ENCODE data around the gene ATG7. TPM values are rescaled to one million over a fixed set of nuclear protein-coding genes. Genes with fewer than 3 reads are reported as not detected.

The ATG7 gene
- total RNA-seq, 4 donors from 2014 or later, result 45.8 to 85.3 (median 67.3) TPM

DNA sequence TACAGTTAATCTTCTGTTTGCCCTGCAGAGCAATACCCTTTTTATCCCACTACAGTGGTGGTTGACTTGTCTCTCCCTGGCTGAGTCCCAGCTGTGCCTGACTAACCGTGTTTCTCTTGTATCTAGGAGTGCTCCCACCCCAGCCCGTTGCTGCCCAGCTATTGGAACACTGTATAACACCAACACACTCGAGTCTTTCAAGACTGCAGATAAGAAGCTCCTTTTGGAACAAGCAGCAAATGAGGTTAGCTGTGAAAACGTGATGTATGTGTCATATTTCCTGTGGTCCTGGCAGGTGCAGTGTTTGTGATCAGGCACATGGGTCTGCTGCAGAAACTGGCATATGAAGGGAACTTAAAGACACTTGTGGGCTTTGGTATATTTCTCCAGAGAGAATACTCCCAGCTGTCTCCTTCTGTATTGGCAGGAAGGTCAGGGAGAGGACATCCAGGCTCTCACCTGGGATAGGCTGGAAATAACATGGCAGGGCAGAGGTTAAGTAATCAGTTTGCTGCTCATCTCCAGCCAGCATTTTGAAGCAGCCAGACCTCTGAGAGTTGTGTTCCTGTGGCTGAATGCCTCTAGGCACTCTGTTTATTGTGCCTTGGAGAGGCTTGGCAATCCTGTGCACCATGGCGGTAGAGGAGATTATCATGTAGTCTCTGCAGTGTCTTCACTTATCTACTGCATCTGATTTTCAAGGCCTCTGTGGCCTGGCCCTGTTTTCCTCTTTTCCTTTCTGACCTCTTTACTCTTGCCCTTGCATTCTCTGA is 34.8 kb downstream of the ATG7 start:
- 47 to 48% methylated on average over 5 of the region's 5 CpGs for WGBS, 2 donors
- Histone ChIP-seq H3K27me3 (no peaks in the 10 kb centered on the region), H3K9me3 (no peaks in the 10 kb centered on the region), H3K4me1 (peaks cover 0 to 14% of the 10 kb centered on the region in 2 donors), H3K27ac (no peak overlapping the region), H3K4me3 (replicated peaks in 1 of 3) (no peak overlapping the region), H3K36me3 (peaks cover 15 to 29% of the 10 kb centered on the region in 2 donors)
- intact Hi-C loops (cut with DNase I), result no loop called here
- peak; percentile 62 to 66 for DNase-seq
- TF ChIP-seq, protein P1, sequence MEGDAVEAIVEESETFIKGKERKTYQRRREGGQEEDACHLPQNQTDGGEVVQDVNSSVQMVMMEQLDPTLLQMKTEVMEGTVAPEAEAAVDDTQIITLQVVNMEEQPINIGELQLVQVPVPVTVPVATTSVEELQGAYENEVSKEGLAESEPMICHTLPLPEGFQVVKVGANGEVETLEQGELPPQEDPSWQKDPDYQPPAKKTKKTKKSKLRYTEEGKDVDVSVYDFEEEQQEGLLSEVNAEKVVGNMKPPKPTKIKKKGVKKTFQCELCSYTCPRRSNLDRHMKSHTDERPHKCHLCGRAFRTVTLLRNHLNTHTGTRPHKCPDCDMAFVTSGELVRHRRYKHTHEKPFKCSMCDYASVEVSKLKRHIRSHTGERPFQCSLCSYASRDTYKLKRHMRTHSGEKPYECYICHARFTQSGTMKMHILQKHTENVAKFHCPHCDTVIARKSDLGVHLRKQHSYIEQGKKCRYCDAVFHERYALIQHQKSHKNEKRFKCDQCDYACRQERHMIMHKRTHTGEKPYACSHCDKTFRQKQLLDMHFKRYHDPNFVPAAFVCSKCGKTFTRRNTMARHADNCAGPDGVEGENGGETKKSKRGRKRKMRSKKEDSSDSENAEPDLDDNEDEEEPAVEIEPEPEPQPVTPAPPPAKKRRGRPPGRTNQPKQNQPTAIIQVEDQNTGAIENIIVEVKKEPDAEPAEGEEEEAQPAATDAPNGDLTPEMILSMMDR (IDR thresholded peaks at IDR 0.05), result no peak
- TF ChIP-seq POLR2A (IDR thresholded peaks at IDR 0.05), result no peak

DNA sequence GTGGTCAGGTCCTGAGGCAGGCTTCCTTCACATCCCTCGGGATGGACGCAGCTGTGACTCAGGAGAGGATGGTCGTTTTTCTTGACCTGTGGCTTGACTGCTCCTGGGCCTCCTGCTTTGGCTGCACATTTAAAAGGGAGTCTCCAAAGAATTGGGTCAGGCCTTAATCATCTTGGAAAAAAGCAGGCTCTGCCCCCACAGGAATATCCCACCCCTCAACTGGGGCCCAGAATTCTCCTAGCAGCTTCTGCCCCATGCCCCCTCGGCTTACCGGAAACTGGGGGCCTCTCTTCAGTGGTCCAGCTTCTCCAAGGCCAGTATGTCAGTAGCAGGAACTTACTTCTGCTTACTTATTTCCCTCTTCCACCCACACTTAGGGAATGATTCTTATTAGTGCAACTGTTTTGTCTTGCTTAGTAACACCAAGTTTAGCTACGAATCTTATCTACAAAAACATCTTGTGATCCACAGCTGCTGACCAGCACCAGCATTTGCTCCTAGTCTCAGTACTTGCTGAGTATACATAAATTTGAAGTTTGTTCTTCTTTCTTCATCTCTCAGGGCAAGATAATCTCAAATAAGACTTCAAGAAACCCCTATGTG is 35.7 kb downstream of the ATG7 start:
- no peaks in the 10 kb centered on the region for H3K9me3 ChIP-seq
- intact Hi-C loops (cut with DNase I), result no loop called here
- H3K27ac ChIP-seq, result no peak overlapping the region
- no peak for TF ChIP-seq POLR2A (IDR thresholded peaks at IDR 0.05)
- TF ChIP-seq, protein P1 (IDR thresholded peaks at IDR 0.05), result no peak
- H3K4me1 ChIP-seq, result peaks cover 0 to 14% of the 10 kb centered on the region in 2 donors
- no peaks in the 10 kb centered on the region for H3K27me3 ChIP-seq
- H3K4me3 ChIP-seq (replicated peaks in 1 of 3), result no peak overlapping the region
- peaks cover 15 to 34% of the 10 kb centered on the region in 2 donors for H3K36me3 ChIP-seq
- WGBS, 2 donors, result 78 to 82% methylated on average over 6 of the region's 6 CpGs
- no peak for DNase-seq

DNA sequence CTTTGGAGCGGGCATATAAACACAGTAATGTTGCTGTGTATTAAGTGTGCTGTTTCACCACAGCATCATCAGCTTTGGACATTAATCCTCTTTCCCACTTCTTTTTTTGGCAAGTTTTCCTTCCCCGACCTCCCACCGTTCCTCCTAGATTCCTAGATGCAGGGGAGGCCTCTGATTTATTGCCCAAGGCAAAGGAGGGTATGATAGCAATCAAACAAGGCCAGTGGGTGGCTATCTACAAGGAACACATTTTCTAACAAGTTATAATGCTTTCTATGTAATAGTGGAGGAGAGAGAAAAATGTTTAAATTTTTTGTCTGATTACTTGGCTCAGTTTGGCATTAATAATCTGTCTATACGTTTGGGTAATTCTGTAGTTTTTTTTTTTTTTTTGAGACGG is 38.1 kb downstream of the ATG7 start:
- Histone ChIP-seq H3K27me3 (no peaks in the 10 kb centered on the region), H3K36me3 (peaks cover 23 to 54% of the 10 kb centered on the region in 2 donors), H3K9me3 (no peaks in the 10 kb centered on the region), H3K4me3 (replicated peaks in 1 of 3) (no peak overlapping the region), H3K27ac (no peak overlapping the region), H3K4me1 (peaks cover 0 to 11% of the 10 kb centered on the region in 2 donors)
- TF ChIP-seq, protein P1 (IDR thresholded peaks at IDR 0.05), result no peak
- TF ChIP-seq POLR2A (IDR thresholded peaks at IDR 0.05), result no peak
- intact Hi-C loops (cut with DNase I), result no loop called here
- no peak for DNase-seq
- WGBS, 2 donors, result 93 to 95% methylated on average over 5 of the region's 5 CpGs

GRCh38 chr3:11312166-11312565 is 40.0 kb downstream of the ATG7 start:
- no peak overlapping the region for H3K27ac ChIP-seq
- H3K4me3 ChIP-seq (replicated peaks in 1 of 3), result no peak overlapping the region
- DNase-seq, result no peak
- peaks cover 0 to under 1% of the 10 kb centered on the region in 2 donors for H3K4me1 ChIP-seq
- TF ChIP-seq POLR2A (IDR thresholded peaks at IDR 0.05), result no peak
- TF ChIP-seq, protein P1 (IDR thresholded peaks at IDR 0.05), result no peak
- H3K36me3 ChIP-seq, result peaks cover 38 to 63% of the 10 kb centered on the region in 2 donors
- H3K9me3 ChIP-seq, result no peaks in the 10 kb centered on the region
- intact Hi-C loops (cut with DNase I), result no loop called here
- 93 to 94% methylated on average over 5 of the region's 5 CpGs for WGBS, 2 donors
- H3K27me3 ChIP-seq, result no peaks in the 10 kb centered on the region

- Histone ChIP-seq H3K27ac (no peak overlapping the region), H3K4me3 (replicated peaks in 1 of 3) (no peak overlapping the region), H3K27me3 (no peaks in the 10 kb centered on the region), H3K36me3 (peaks cover 38 to 52% of the 10 kb centered on the region in 2 donors), H3K4me1 (no peaks in the 10 kb centered on the region), H3K9me3 (no peaks in the 10 kb centered on the region)
- intact Hi-C loops (cut with DNase I), result no loop called here
- no peak for TF ChIP-seq POLR2A (IDR thresholded peaks at IDR 0.05)
- TF ChIP-seq, protein P1 (IDR thresholded peaks at IDR 0.05), result no peak
- DNase-seq, result no peak
- 82% methylated on average over 9 of the region's 9 CpGs for WGBS, 2 donors
Measured at GRCh38 chr3:11317300-11317699, 45.1 kb downstream of the ATG7 start.

Measured in thyroid gland (tissue), 4 donors.